KBM-7 (cell line): ENCODE measurements around the gene TTYH2.

Experiments used
- DNase-seq: peaks from one replicate; pipeline ENCODE4 v3.0.0-alpha.2; 2015
- in situ Hi-C: fragments of 300-500 bp; cut with MboI; formaldehyde crosslinking; loops from 2 replicates; pipeline ENCODE4 v1.14.3; 2020; ENCODE audit warnings: low sequenced_read_pairs, low pct_unique_long_range_greater_than_20kb, mixed read lengths

The TTYH2 gene

GRCh38 chr17:74212209-74212912, 1.0 kb upstream of the TTYH2 start:
- in situ Hi-C loops = no loop called here
- DNase-seq = no peak

GRCh38 chr17:74213861-74214391, 555 bp downstream of the TTYH2 start:
- DNase-seq = peak; percentile 62
- in situ Hi-C loops = no loop called here

GRCh38 chr17:74214484-74215341, 1.3 kb downstream of the TTYH2 start:
- DNase-seq = no peak
- in situ Hi-C loops = no loop called here

GRCh38 chr17:74215342-74215727, 2.0 kb downstream of the TTYH2 start:
- in situ Hi-C loops = no loop called here
- DNase-seq = no peak

- in situ Hi-C loops = no loop called here
- DNase-seq = no peak
Observed at GRCh38 chr17:74216505-74216904, 3.1 kb downstream of the TTYH2 start.

- no peak for DNase-seq
- in situ Hi-C loops = no loop called here
Observed at GRCh38 chr17:74217037-74217730, 3.8 kb downstream of the TTYH2 start.

- in situ Hi-C loops = no loop called here
- no peak for DNase-seq
Observed at GRCh38 chr17:74217888-74218287, 4.5 kb downstream of the TTYH2 start.

GRCh38 chr17:74218436-74218835, 5.1 kb downstream of the TTYH2 start:
- in situ Hi-C loops = no loop called here
- DNase-seq = no peak

- in situ Hi-C loops = loop anchor here (10.0 kb wide), 1 partner anchor 55 kb away; the partner anchor contains the start of gene DNAI2
- no peak for DNase-seq
Observed at GRCh38 chr17:74219576-74220133, 6.3 kb downstream of the TTYH2 start.

- no peak for DNase-seq
- in situ Hi-C loops = loop anchor here (10.0 kb wide), 1 partner anchor 55 kb away; the partner anchor contains the start of gene DNAI2
Observed at GRCh38 chr17:74220219-74220618, 6.8 kb downstream of the TTYH2 start.

GRCh38 chr17:74220946-74221818, 7.8 kb downstream of the TTYH2 start:
- in situ Hi-C loops = loop anchor here (10.0 kb wide), 1 partner anchor 54 kb away; the partner anchor contains the start of gene DNAI2

GRCh38 chr17:74222399-74222798, 9.0 kb downstream of the TTYH2 start:
- in situ Hi-C loops = loop anchor here (10.0 kb wide), 1 partner anchor 52 kb away; the partner anchor contains the start of gene DNAI2
- no peak for DNase-seq

More at GRCh38 chr17:74220946-74221818, 7.8 kb downstream of the TTYH2 start:
- DNase-seq = no peak

- in situ Hi-C loops = loop anchor here (10.0 kb wide), 1 partner anchor 51 kb away; the partner anchor contains the start of gene DNAI2
Observed at GRCh38 chr17:74223901-74224300, 10.5 kb downstream of the TTYH2 start.

GRCh38 chr17:74224959-74225725, 11.8 kb downstream of the TTYH2 start:
- in situ Hi-C loops = loop anchor here (10.0 kb wide), 1 partner anchor 50 kb away; the partner anchor contains the start of gene DNAI2
- DNase-seq = no peak

More at GRCh38 chr17:74223901-74224300, 10.5 kb downstream of the TTYH2 start:
- DNase-seq = no peak

- in situ Hi-C loops = loop anchor here (10.0 kb wide), 1 partner anchor 49 kb away; the partner anchor contains the start of gene DNAI2
- no peak for DNase-seq
Observed at GRCh38 chr17:74226252-74226651, 12.9 kb downstream of the TTYH2 start.

- DNase-seq = no peak
Observed at GRCh38 chr17:74227271-74228080, 14.1 kb downstream of the TTYH2 start.

More at GRCh38 chr17:74227271-74228080, 14.1 kb downstream of the TTYH2 start:
- in situ Hi-C loops = loop anchor here (10.0 kb wide), 1 partner anchor 47 kb away; the partner anchor contains the start of gene DNAI2
